Neuronal stem cell (in vitro differentiated cells): ENCODE measurements around the gene ZDHHC7.

Source experiments
- DNase-seq: peaks from one replicate; pipeline ENCODE4 v3.0.0-alpha.2; 2013; ENCODE audit warnings: low spot score
- H2AFZ ChIP-seq: one replicate; pipeline ENCODE4 v1.6.1; 2013; ENCODE audit warnings: mild to moderate bottlenecking, low read length, inconsistent platforms
- H2AK5ac ChIP-seq: 2 replicates; pipeline ENCODE4 v1.6.1; 2013; ENCODE audit warnings: low read depth, mild to moderate bottlenecking, inconsistent platforms, low read length, moderate library complexity, mixed read lengths
- H2BK120ac ChIP-seq: 2 replicates; pipeline ENCODE4 v1.6.1; 2013; ENCODE audit warnings: low read depth, mild to moderate bottlenecking, inconsistent platforms, low read length, moderate library complexity, mixed read lengths
- H2BK12ac ChIP-seq: one replicate; pipeline ENCODE4 v1.6.1; 2013; ENCODE audit warnings: low read length, inconsistent platforms
- H2BK15ac ChIP-seq: 2 replicates; pipeline ENCODE4 v1.6.1; 2013; ENCODE audit warnings: mild to moderate bottlenecking, low read length, inconsistent platforms, mixed read lengths
- H2BK5ac ChIP-seq: one replicate; pipeline ENCODE4 v1.6.1; 2013; ENCODE audit warnings: inconsistent platforms, mild to moderate bottlenecking, low read length, moderate library complexity
- H3K14ac ChIP-seq: one replicate; pipeline ENCODE4 v1.6.1; 2013; ENCODE audit warnings: low read length, inconsistent platforms
- H3K18ac ChIP-seq: 2 replicates; pipeline ENCODE4 v1.6.1; 2013; ENCODE audit warnings: low read length, inconsistent platforms
- H3K23ac ChIP-seq: 2 replicates; pipeline ENCODE4 v1.6.1; 2013; ENCODE audit warnings: low read depth, mild to moderate bottlenecking, mixed read lengths, low read length, inconsistent platforms; ENCODE audit not compliant: poor library complexity
- H3K27ac ChIP-seq: replicated peaks from 3 replicates; pipeline ENCODE4 v1.5.1; 2013; ENCODE audit warnings: low read length, inconsistent platforms
- H3K27me3 ChIP-seq, 3 experiments: 2 replicates each; pipeline ENCODE4 v1.6.1; 2013; ENCODE audit warnings: low read length in 3 of 3, mild to moderate bottlenecking in 2 of 3, inconsistent platforms in 1 of 3, low read depth in 1 of 3, mixed read lengths in 1 of 3, moderate library complexity in 1 of 3; ENCODE audit not compliant: control insufficient read depth in 3 of 3, insufficient read depth in 3 of 3
- H3K36me3 ChIP-seq, 2 donors: replicated peaks in 1 of 2; 2 replicates each; pipeline ENCODE4 v1.6.1; 2013; ENCODE audit warnings: low read length in 2 of 2; ENCODE audit not compliant: control insufficient read depth in 2 of 2, insufficient read depth in 2 of 2
- H3K4ac ChIP-seq: 2 replicates; pipeline ENCODE4 v1.6.1; 2013; ENCODE audit warnings: inconsistent platforms, mild to moderate bottlenecking, low read length, moderate library complexity
- H3K4me1 ChIP-seq, 2 donors: 1 replicate in 1 of 2; 2 replicates in 1 of 2; pipeline ENCODE4 v1.6.1; 2013; ENCODE audit warnings: low read length in 2 of 2, low read depth in 1 of 2; ENCODE audit not compliant: control insufficient read depth in 2 of 2, insufficient read depth in 1 of 2
- H3K4me2 ChIP-seq: one replicate; pipeline ENCODE4 v1.6.1; 2013; ENCODE audit warnings: mild to moderate bottlenecking, low read length, inconsistent platforms; ENCODE audit not compliant: insufficient read depth, poor library complexity, severe bottlenecking
- H3K4me3 ChIP-seq, 2 donors: 2 replicates each; pipeline ENCODE4 v1.5.1; 2013; ENCODE audit warnings: low read length in 2 of 2, mild to moderate bottlenecking in 2 of 2, inconsistent platforms in 1 of 2, moderate library complexity in 1 of 2
- H3K79me1 ChIP-seq: one replicate; pipeline ENCODE4 v1.6.1; 2013; ENCODE audit warnings: low read depth, mild to moderate bottlenecking, inconsistent platforms, low read length, moderate library complexity
- H3K9ac ChIP-seq: one replicate; pipeline ENCODE4 v1.6.1; 2013; ENCODE audit warnings: mild to moderate bottlenecking, low read depth, low read length, inconsistent platforms; ENCODE audit not compliant: poor library complexity
- H3K9me3 ChIP-seq, 2 donors: replicated peaks in 1 of 2; 2 replicates each; pipeline versions ENCODE3 to v1.6.1; 2013; ENCODE audit warnings: low read length in 2 of 2, mild to moderate bottlenecking in 2 of 2, inconsistent platforms in 1 of 2, low read depth in 1 of 2, mixed read lengths in 1 of 2, moderate library complexity in 1 of 2; ENCODE audit not compliant: control insufficient read depth in 2 of 2, insufficient read depth in 1 of 2
- H4K8ac ChIP-seq: one replicate; pipeline ENCODE4 v1.6.1; 2013; ENCODE audit warnings: low read depth, mild to moderate bottlenecking, inconsistent platforms, low read length, moderate library complexity
- H4K91ac ChIP-seq: one replicate; pipeline ENCODE4 v1.6.1; 2013; ENCODE audit warnings: low read length, low read depth, mild to moderate bottlenecking, inconsistent platforms; ENCODE audit not compliant: poor library complexity
- WGBS, 2 donors: extraction: QIAGEN DNeasy Blood & Tissue Kit; methylation state at CpG; one replicate each; pipeline ENCODE4 v1.1.7; 2013; ENCODE audit warnings: missing lambda C conversion rate in 2 of 2, mixed read lengths in 1 of 2; ENCODE audit not compliant: insufficient read length in 2 of 2, insufficient replicate concordance in 1 of 2; ENCODE audit errors: extremely low coverage in 2 of 2; 5-methylcytosine and 5-hydroxymethylcytosine counted together

The ZDHHC7 gene

GRCh38 chr16:84930298-84931106 is 80.8 kb downstream of the ZDHHC7 start:
- no peak overlapping the region for H3K9ac ChIP-seq
- WGBS, 2 donors: 100% methylated on average over 1 of the region's 8 CpGs; no CpG with 5 or more reads in 1 of the 2 donors
- peak overlapping the region; percentile 75 for H2AK5ac ChIP-seq
- H3K4me3 ChIP-seq: peak overlapping the region in 1 of 2 donors; percentile 49
- no peak overlapping the region for H4K8ac ChIP-seq
- no peak overlapping the region for H3K27ac ChIP-seq
- no peak overlapping the region for H2BK120ac ChIP-seq
- H2BK12ac ChIP-seq: peak overlapping the region; percentile 22
- peaks cover 0 to 5% of the 10 kb centered on the region in 2 donors for H3K9me3 ChIP-seq
- no peak for DNase-seq
- H3K27me3 ChIP-seq: peaks cover 0 to 23% (median 0%) of the 10 kb centered on the region in 3 experiments
- peak overlapping the region; percentile 73 for H3K23ac ChIP-seq
- no peak overlapping the region for H2BK5ac ChIP-seq
- H4K91ac ChIP-seq: no peak overlapping the region
- no peak overlapping the region for H3K4ac ChIP-seq
- H3K4me1 ChIP-seq: no peaks in the 10 kb centered on the region
- H3K18ac ChIP-seq: peak overlapping the region; percentile 78
- H3K79me1 ChIP-seq: peaks cover 4% of the 10 kb centered on the region
- no peak overlapping the region for H3K4me2 ChIP-seq
- H2BK15ac ChIP-seq: no peak overlapping the region
- H3K14ac ChIP-seq: peak overlapping the region; percentile 39
- H2AFZ ChIP-seq: no peak overlapping the region
- no peaks in the 10 kb centered on the region for H3K36me3 ChIP-seq

GRCh38 chr16:84929421-84930297 is 81.7 kb downstream of the ZDHHC7 start:
- Histone ChIP-seq H2BK12ac (no peak overlapping the region), H2AFZ (no peak overlapping the region), H3K4ac (no peak overlapping the region), H2AK5ac (peak overlapping the region; percentile 75), H2BK120ac (no peak overlapping the region), H3K14ac (peak overlapping the region; percentile 39), H3K27me3 (peaks cover 0 to 23% (median 0%) of the 10 kb centered on the region in 3 experiments), H3K4me3 (no peak overlapping the region), H3K79me1 (peaks cover 4% of the 10 kb centered on the region), H2BK5ac (no peak overlapping the region), H3K27ac (no peak overlapping the region), H3K9ac (peak overlapping the region; percentile 68), H4K8ac (no peak overlapping the region), H4K91ac (no peak overlapping the region), H3K4me1 (peaks cover 0 to 2% of the 10 kb centered on the region in 2 donors), H3K4me2 (no peak overlapping the region), H3K18ac (peak overlapping the region; percentile 78), H3K36me3 (no peaks in the 10 kb centered on the region), H3K23ac (no peak overlapping the region), H2BK15ac (peak overlapping the region; percentile 66), H3K9me3 (peaks cover 0 to 5% of the 10 kb centered on the region in 2 donors)
- DNase-seq: no peak
- no CpG with 5 or more reads among the region's 36 CpGs for WGBS, 2 donors

- Histone ChIP-seq H4K91ac (no peak overlapping the region), H3K23ac (no peak overlapping the region), H3K27ac (no peak overlapping the region), H3K14ac (no peak overlapping the region), H3K4me1 (peaks cover 0 to 4% of the 10 kb centered on the region in 2 donors), H2BK15ac (no peak overlapping the region), H3K36me3 (no peaks in the 10 kb centered on the region), H2BK12ac (no peak overlapping the region), H3K27me3 (peaks cover 0 to 15% (median 0%) of the 10 kb centered on the region in 3 experiments), H3K4me3 (no peak overlapping the region), H3K4ac (no peak overlapping the region), H2AK5ac (no peak overlapping the region), H3K18ac (no peak overlapping the region), H3K9me3 (peaks cover 0 to 5% of the 10 kb centered on the region in 2 donors), H3K4me2 (no peak overlapping the region), H3K9ac (no peak overlapping the region), H4K8ac (no peak overlapping the region), H2BK120ac (no peak overlapping the region), H2BK5ac (no peak overlapping the region), H2AFZ (no peak overlapping the region), H3K79me1 (peaks cover 4% of the 10 kb centered on the region)
- WGBS, 2 donors: no CpG with 5 or more reads among the region's 16 CpGs
- DNase-seq: no peak
These were observed 82.5 kb downstream of the ZDHHC7 start for GRCh38 chr16:84928679-84929420.
